Panc1 (cell line): ENCODE measurements around the gene PIP5K1C.

Experiments
- CTCF ChIP-seq: fragments of 450-650 bp; IDR thresholded peaks from 2 replicates; pipeline ENCODE4 v1.5.1; 2017; ENCODE audit warnings: mild to moderate bottlenecking
- TCF7L2 ChIP-seq: IDR thresholded peaks from 2 replicates; pipeline ENCODE4 v1.6.1; 2011; ENCODE audit warnings: mild to moderate bottlenecking, low read depth, low read length, inconsistent platforms

GRCh38 chr19:3683405-3684053, 16.7 kb downstream of the PIP5K1C start:
- TF ChIP-seq CTCF (no peak), TCF7L2 (no peak)
